B cell (primary cell): ENCODE results near the gene DENND1A. TPM values are rescaled to one million over a fixed set of nuclear protein-coding genes. Genes with fewer than 3 reads are reported as not detected.

Source experiments
- ATAC-seq: fragments of 200-7000 bp; cut with Tn5 transposase; one replicate; pipeline ENCODE4 v1.10.0; 2021; ENCODE audit warnings: low read depth, mild to moderate bottlenecking, moderate number of reproducible peaks, moderate library complexity
- CTCF ChIA-PET: fragments of 350-600 bp; sonication (Branson Sonifier 250); formaldehyde crosslinking; loops from one replicate; lab custom pipeline; 2021; ENCODE audit warnings: antibody characterized with exemption, inconsistent platforms; lab: Charles Lee
- POLR2A ChIA-PET: fragments of 350-600 bp; sonication (Branson Sonifier 250); formaldehyde crosslinking; loops from one replicate; lab custom pipeline; 2021; ENCODE audit warnings: antibody characterized with exemption; lab: Charles Lee
- DNase-seq: peaks from one replicate; pipeline ENCODE4 v3.0.0; 2013
- H2AFZ ChIP-seq: 2 replicates; pipeline ENCODE4 v1.6.1; 2012; ENCODE audit warnings: mild to moderate bottlenecking, low read depth, low read length; ENCODE audit not compliant: insufficient read depth, poor library complexity, severe bottlenecking
- H3K27ac ChIP-seq, 2 donors: 1 replicate in 1 of 2; 2 replicates in 1 of 2; pipeline ENCODE4 v1.5.1; 2012 to 2013; ENCODE audit warnings: low read length in 2 of 2, mild to moderate bottlenecking in 2 of 2, moderate library complexity in 1 of 2
- H3K27me3 ChIP-seq, 4 experiments: fragments of 200-600 bp in 1 of 4; sonication (generic) in 1 of 4; replicated peaks in 1 of 4; 1 replicate in 2 of 4; 2 replicates in 2 of 4; pipeline versions ENCODE4 v1.6.1 to v1.7.0; 2013 to 2016; ENCODE audit warnings: low read length in 3 of 4, mild to moderate bottlenecking in 2 of 4, mixed read lengths in 1 of 4, moderate library complexity in 1 of 4; ENCODE audit not compliant: insufficient read depth in 4 of 4, control insufficient read depth in 3 of 4; ENCODE audit errors: control extremely low read depth in 1 of 4
- H3K36me3 ChIP-seq, 2 experiments: replicated peaks in 1 of 2; 1 replicate in 1 of 2; 2 replicates in 1 of 2; pipeline versions ENCODE4 v1.6.1 to v1.7.1; 2013; ENCODE audit warnings: low read length in 1 of 2; ENCODE audit not compliant: insufficient read depth in 2 of 2, control insufficient read depth in 1 of 2; ENCODE audit errors: control extremely low read depth in 1 of 2, extremely low read depth in 1 of 2
- H3K4me1 ChIP-seq, 2 donors: fragments of 200-600 bp in 1 of 2; sonication (generic) in 1 of 2; 1 replicate in 1 of 2; 2 replicates in 1 of 2; pipeline versions ENCODE4 v1.5.1 to v1.6.1; 2013 to 2017; ENCODE audit warnings: low read length in 2 of 2; ENCODE audit not compliant: control insufficient read depth in 2 of 2, insufficient read depth in 2 of 2
- H3K4me2 ChIP-seq: replicated peaks from 2 replicates; pipeline ENCODE3; 2012; ENCODE audit warnings: mild to moderate bottlenecking, low read depth, low read length; ENCODE audit not compliant: poor library complexity, severe bottlenecking
- H3K4me3 ChIP-seq, 5 experiments: fragments of 200-600 bp in 1 of 5; sonication (generic) in 1 of 5; 1 replicate in 3 of 5; 2 replicates in 2 of 5; pipeline versions ENCODE4 v1.5.1 to v1.7.0; 2011 to 2016; ENCODE audit warnings: low read length in 4 of 5, mild to moderate bottlenecking in 4 of 5, low read depth in 2 of 5, control low read depth in 1 of 5, moderate library complexity in 1 of 5; ENCODE audit not compliant: insufficient read depth in 1 of 5; ENCODE audit errors: control extremely low read depth in 1 of 5, extremely low read depth in 1 of 5
- H3K79me2 ChIP-seq: fragments of 200-600 bp; sonication (generic); one replicate; pipeline ENCODE4 v1.6.0; 2016; ENCODE audit warnings: low read length; ENCODE audit not compliant: control insufficient read depth, insufficient read depth
- H3K9ac ChIP-seq: fragments of 200-600 bp; sonication (generic); 2 replicates; pipeline ENCODE4 v1.6.1; 2017; ENCODE audit warnings: mild to moderate bottlenecking, low read length, moderate library complexity
- H3K9me3 ChIP-seq, 3 donors: one replicate each; pipeline versions ENCODE4 v1.6.1 to v1.7.1; 2013; ENCODE audit warnings: low read length in 2 of 3; ENCODE audit not compliant: control insufficient read depth in 2 of 3, insufficient read depth in 1 of 3; ENCODE audit errors: control extremely low read depth in 1 of 3
- H4K20me1 ChIP-seq: 2 replicates; pipeline ENCODE4 v1.6.0; 2012; ENCODE audit warnings: mild to moderate bottlenecking, low read length; ENCODE audit not compliant: insufficient read depth, control insufficient read depth, poor library complexity, severe bottlenecking
- H3K27ac Mint-ChIP-seq: one replicate; pipeline ENCODE4 v1.8.0; 2021; ENCODE audit warnings: mixed read lengths
- H3K27me3 Mint-ChIP-seq: one replicate; pipeline ENCODE4 v1.8.0; 2021; ENCODE audit warnings: mixed read lengths
- H3K4me1 Mint-ChIP-seq: one replicate; pipeline ENCODE4 v1.8.0; 2021; ENCODE audit warnings: mixed read lengths
- H3K4me3 Mint-ChIP-seq: one replicate; pipeline ENCODE4 v1.8.0; 2021; ENCODE audit warnings: mixed read lengths
- H3K9me3 Mint-ChIP-seq: one replicate; pipeline ENCODE4 v1.8.0; 2022; ENCODE audit warnings: mixed read lengths; ENCODE audit not compliant: insufficient read depth
- EZH2 ChIP-seq: IDR thresholded peaks from 2 replicates; pipeline ENCODE4 v1.6.1; 2012; ENCODE audit warnings: borderline replicate concordance, low read depth, mild to moderate bottlenecking, moderate library complexity, low read length; ENCODE audit not compliant: insufficient read depth, poor library complexity, severe bottlenecking
- WGBS: methylation state at CpG from one replicate; pipeline ENCODE4 v1.1.5; 2013; ENCODE audit warnings: missing lambda C conversion rate; ENCODE audit not compliant: insufficient coverage; 5-methylcytosine and 5-hydroxymethylcytosine counted together
- intact Hi-C: fragments of 100-400 bp; cut with micrococcal nuclease; formaldehyde crosslinking; loops from one replicate; pipeline ENCODE4 v1.10.0; 2022
- polyA plus RNA-seq: library from polyadenylated mRNA; depleted of rRNA; stranded (reverse); fragments of >200 nt; gene quantifications from 2 replicates; pipeline ENCODE4 v1.2.3, GENCODE V29; 2012
- total RNA-seq, 2 donors: library from RNA; stranded (reverse); fragments of 120-200 nt in 1 of 2; gene quantifications; 1 replicate in 1 of 2; 2 replicates in 1 of 2; pipeline versions ENCODE4 v1.2.3 to v1.2.4, GENCODE V29; 2013 to 2022
- TF ChIP-seq, protein P1 (sequence below): fragments of 200-600 bp; IDR thresholded peaks from one replicate; pipeline ENCODE4 v1.8.0; 2022; ENCODE audit warnings: antibody characterized with exemption, mild to moderate bottlenecking

DENND1A gene
- total and polyA plus RNA-seq, 2 donors (not counting 1 experiment from before 2014, with no cell fraction given) = 10.8 to 26.0 TPM

DNA sequence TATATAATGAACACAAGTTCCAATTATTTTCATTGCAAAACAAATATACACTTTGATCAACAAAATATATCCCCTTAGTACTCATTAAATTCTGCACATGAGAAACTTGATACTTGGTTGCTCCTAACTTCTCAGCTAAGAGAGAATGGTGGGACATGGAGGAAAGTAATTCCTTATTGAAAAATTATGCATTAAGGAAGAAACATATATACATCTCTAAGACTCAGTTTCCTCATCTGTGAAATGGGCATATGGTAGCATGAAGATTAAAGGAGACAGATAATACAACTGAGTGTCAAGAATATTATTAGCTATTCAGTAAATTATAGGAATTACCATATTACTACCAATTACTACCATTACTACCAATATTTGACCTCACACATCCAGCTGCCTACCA is 488.2 kb downstream of the DENND1A start:
- ChIA-PET CTCF (no interaction called here), POLR2A (no interaction called here)
- no peaks in the 10 kb centered on the region for H3K9me3 ChIP-seq
- no peaks in the 10 kb centered on the region for H3K9me3 Mint-ChIP-seq
- no peak overlapping the region for H2AFZ ChIP-seq
- no peak overlapping the region for H3K27ac Mint-ChIP-seq
- H3K27me3 ChIP-seq = no peaks in the 10 kb centered on the region
- H3K36me3 ChIP-seq = peaks cover 0 to 29% of the 10 kb centered on the region in 2 experiments
- H3K27ac ChIP-seq = no peak overlapping the region
- no peak overlapping the region for H3K9ac ChIP-seq
- no peaks in the 10 kb centered on the region for H4K20me1 ChIP-seq
- no peaks in the 10 kb centered on the region for H3K4me1 Mint-ChIP-seq
- intact Hi-C loops = no loop called here
- DNase-seq = no peak
- no peaks in the 10 kb centered on the region for H3K27me3 Mint-ChIP-seq
- H3K4me1 ChIP-seq = no peaks in the 10 kb centered on the region
- H3K4me2 ChIP-seq = no peak overlapping the region
- no peak overlapping the region for H3K4me3 Mint-ChIP-seq
- TF ChIP-seq EZH2 = no peak
- TF ChIP-seq, protein P1, sequence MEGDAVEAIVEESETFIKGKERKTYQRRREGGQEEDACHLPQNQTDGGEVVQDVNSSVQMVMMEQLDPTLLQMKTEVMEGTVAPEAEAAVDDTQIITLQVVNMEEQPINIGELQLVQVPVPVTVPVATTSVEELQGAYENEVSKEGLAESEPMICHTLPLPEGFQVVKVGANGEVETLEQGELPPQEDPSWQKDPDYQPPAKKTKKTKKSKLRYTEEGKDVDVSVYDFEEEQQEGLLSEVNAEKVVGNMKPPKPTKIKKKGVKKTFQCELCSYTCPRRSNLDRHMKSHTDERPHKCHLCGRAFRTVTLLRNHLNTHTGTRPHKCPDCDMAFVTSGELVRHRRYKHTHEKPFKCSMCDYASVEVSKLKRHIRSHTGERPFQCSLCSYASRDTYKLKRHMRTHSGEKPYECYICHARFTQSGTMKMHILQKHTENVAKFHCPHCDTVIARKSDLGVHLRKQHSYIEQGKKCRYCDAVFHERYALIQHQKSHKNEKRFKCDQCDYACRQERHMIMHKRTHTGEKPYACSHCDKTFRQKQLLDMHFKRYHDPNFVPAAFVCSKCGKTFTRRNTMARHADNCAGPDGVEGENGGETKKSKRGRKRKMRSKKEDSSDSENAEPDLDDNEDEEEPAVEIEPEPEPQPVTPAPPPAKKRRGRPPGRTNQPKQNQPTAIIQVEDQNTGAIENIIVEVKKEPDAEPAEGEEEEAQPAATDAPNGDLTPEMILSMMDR = no peak
- no peak overlapping the region for H3K4me3 ChIP-seq
- ATAC-seq = no peak
- H3K79me2 ChIP-seq = no peaks in the 10 kb centered on the region

DNA sequence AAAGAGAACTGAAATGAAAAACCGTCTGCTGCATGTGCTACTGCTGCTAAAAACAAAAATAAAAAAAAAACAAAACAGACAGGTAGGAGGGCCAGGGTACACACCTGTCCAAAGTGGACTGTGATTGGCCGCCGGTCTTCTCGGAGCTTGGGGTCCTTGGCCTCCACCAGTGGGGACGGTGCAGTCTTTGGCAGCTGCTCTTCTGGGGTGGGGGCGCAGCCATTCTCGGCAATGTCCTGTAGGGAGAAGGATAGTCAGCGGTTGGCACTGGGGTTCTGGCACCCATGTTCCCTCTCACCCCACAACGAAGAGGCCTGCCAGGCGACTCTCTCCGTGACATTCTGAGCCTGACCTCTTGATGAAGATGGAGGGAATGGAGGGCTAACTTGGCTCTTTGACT is 489.7 kb downstream of the DENND1A start:
- ChIA-PET CTCF (no interaction called here), POLR2A (no interaction called here)
- peaks cover 0 to 32% of the 10 kb centered on the region in 2 experiments for H3K36me3 ChIP-seq
- DNase-seq (no peak), ATAC-seq (no peak)
- no peak overlapping the region for H3K27ac ChIP-seq
- H3K27ac Mint-ChIP-seq = no peak overlapping the region
- no peaks in the 10 kb centered on the region for H3K27me3 ChIP-seq
- intact Hi-C loops = no loop called here
- H3K27me3 Mint-ChIP-seq = no peaks in the 10 kb centered on the region
- TF ChIP-seq, protein P1 = no peak
- TF ChIP-seq EZH2 = no peak
- H3K4me3 Mint-ChIP-seq = no peak overlapping the region
- H3K4me1 ChIP-seq = no peaks in the 10 kb centered on the region
- H3K4me2 ChIP-seq = no peak overlapping the region
- no peaks in the 10 kb centered on the region for H3K9me3 ChIP-seq
- no peaks in the 10 kb centered on the region for H3K4me1 Mint-ChIP-seq
- no peak overlapping the region for H2AFZ ChIP-seq
- H4K20me1 ChIP-seq = no peaks in the 10 kb centered on the region
- H3K79me2 ChIP-seq = no peaks in the 10 kb centered on the region
- no peak overlapping the region for H3K9ac ChIP-seq
- H3K9me3 Mint-ChIP-seq = no peaks in the 10 kb centered on the region
- 100% methylated on average over 4 of the region's 11 CpGs for WGBS
- no peak overlapping the region for H3K4me3 ChIP-seq
